GM13977 (cell line): ENCODE results near the gene DNAJC10.

ENCODE experiments used
- DNase-seq: peaks from one replicate; pipeline ENCODE4 v3.0.0; 2012; ENCODE audit warnings: low spot score
- in situ Hi-C: fragments of 300-500 bp; cut with MboI; formaldehyde crosslinking; loops from one replicate; pipeline ENCODE4 v1.12.0; 2022; ENCODE audit warnings: low sequenced_read_pairs, low pct_unique_long_range_greater_than_20kb, mixed read lengths, inconsistent platforms; ENCODE audit not compliant: unreplicated experiment
- TF ChIP-seq, protein P1 (sequence below): IDR thresholded peaks from 2 replicates; pipeline ENCODE4 v1.5.1; 2012; ENCODE audit warnings: mild to moderate bottlenecking, control low read depth; ENCODE audit not compliant: insufficient read depth; ENCODE audit errors: extremely low read depth, missing control alignments

Gene DNAJC10

GRCh38 chr2:182826496-182826895, 110.4 kb downstream of the DNAJC10 start:
- TF ChIP-seq, protein P1, sequence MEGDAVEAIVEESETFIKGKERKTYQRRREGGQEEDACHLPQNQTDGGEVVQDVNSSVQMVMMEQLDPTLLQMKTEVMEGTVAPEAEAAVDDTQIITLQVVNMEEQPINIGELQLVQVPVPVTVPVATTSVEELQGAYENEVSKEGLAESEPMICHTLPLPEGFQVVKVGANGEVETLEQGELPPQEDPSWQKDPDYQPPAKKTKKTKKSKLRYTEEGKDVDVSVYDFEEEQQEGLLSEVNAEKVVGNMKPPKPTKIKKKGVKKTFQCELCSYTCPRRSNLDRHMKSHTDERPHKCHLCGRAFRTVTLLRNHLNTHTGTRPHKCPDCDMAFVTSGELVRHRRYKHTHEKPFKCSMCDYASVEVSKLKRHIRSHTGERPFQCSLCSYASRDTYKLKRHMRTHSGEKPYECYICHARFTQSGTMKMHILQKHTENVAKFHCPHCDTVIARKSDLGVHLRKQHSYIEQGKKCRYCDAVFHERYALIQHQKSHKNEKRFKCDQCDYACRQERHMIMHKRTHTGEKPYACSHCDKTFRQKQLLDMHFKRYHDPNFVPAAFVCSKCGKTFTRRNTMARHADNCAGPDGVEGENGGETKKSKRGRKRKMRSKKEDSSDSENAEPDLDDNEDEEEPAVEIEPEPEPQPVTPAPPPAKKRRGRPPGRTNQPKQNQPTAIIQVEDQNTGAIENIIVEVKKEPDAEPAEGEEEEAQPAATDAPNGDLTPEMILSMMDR, result no peak
- DNase-seq, result no peak
- in situ Hi-C loops, result no loop called here

- no peak for DNase-seq
Measured at GRCh38 chr2:182827182-182827879, 111.3 kb downstream of the DNAJC10 start.

GRCh38 chr2:182831101-182831500, 115.0 kb downstream of the DNAJC10 start:
- in situ Hi-C loops, result no loop called here

More at GRCh38 chr2:182827182-182827879, 111.3 kb downstream of the DNAJC10 start:
- TF ChIP-seq, protein P1, result no peak
- in situ Hi-C loops, result no loop called here

DNA sequence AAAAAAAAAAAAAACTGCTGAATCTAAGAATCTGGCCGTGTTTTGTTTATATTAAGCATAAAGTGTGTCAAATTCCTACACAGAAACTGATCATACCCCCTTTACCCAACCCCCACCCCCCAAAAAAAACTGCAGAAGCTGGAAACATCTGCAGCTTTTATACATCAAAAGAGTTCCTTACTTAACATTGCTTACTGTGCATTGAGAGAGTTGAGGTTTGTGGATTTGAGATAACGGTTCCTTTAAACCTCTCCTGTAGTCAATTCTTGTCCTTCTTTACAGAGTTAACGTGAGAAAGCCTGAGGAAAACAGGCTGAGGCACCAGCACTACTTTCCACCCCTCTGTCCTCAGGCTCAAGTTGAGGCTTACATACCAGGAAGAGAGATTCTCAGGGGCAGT, 115.9 kb downstream of the DNAJC10 start:
- in situ Hi-C loops, result no loop called here
- TF ChIP-seq, protein P1, result no peak
- no peak for DNase-seq

More at GRCh38 chr2:182831101-182831500, 115.0 kb downstream of the DNAJC10 start:
- no peak for DNase-seq
- TF ChIP-seq, protein P1, result no peak

DNA sequence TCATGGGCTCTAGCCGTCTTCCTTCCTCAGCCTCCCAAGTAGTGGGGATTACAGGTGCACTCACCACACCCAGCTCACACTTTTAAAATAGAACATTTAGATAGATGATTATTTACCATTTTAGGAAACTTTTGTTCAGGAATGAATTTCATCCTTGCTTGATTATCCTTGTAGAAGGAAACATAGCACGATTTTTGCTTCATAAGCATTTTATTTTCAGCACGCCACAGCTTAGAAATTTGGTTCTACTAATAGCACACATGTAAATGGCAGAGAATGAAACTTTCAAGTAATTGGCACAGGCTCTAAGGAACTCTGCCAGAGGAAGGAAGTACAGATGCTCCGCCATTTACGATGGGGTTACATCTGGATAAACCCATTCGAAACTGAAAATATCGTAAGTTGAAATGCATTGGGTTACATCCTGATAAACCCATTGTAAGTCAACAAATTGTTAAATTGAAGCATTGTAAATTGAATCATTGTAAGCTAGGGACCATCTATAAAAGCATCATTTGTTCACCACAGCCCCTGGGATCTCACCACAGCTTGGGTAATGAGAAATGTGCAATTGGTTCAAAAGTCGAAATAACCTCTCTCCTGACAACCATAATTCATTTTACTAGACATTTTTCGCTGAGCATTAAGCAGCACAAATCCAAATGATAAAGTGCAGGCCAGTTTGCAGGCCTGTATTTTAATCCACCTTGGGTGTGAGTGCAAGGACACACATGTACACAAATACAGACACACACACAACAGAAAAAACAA, 117.2 kb downstream of the DNAJC10 start:
- in situ Hi-C loops, result no loop called here
- DNase-seq, result no peak
- TF ChIP-seq, protein P1, result no peak

GRCh38 chr2:182834293-182834692, 118.2 kb downstream of the DNAJC10 start:
- DNase-seq, result no peak
- in situ Hi-C loops, result no loop called here
- TF ChIP-seq, protein P1, result no peak
